NT2/D1 (cell line): ENCODE results near the gene OR2A12.

Experiments used
- SUZ12 ChIP-seq: IDR thresholded peaks from 2 replicates; pipeline ENCODE4 v1.6.1; 2011; ENCODE audit not compliant: insufficient read length, insufficient read depth; ENCODE audit errors: extremely low read depth
- YY1 ChIP-seq: IDR thresholded peaks from 2 replicates; pipeline ENCODE4 v1.6.1; 2011; ENCODE audit not compliant: insufficient read length, insufficient read depth

DNA sequence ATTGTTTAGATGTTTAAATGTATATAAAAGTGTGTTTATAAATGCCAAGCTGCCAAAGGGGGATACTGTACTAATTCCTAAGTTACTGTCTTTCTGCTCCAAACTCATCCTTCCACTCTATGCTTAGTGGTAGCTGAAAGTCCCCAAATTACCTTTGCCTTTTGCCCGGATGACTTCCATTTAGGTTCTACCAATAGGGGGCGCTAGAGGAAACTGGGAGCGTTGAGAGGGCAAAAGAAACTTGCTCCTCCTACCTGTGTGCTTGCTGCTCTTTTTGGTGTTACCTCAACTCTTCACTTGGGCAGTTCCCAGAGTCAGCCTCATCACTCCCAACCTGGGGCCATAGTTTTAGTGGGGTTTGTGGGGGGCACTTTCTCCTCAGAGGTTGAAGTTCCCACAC, 22.4 kb upstream of the OR2A12 start:
- TF ChIP-seq YY1: no peak
- no peak for TF ChIP-seq SUZ12
